OCI-LY7 (cell line): Measurements from ENCODE around the gene SLC44A2.

Source experiments
- CTCF ChIP-seq: fragments of 200-600 bp; sonication (generic); conservative IDR thresholded peaks from 2 replicates; pipeline ENCODE4 v1.5.1; 2014; ENCODE audit warnings: mild to moderate bottlenecking, antibody characterized with exemption, low read length, moderate library complexity, mixed read lengths
- EZH2phosphoT487 ChIP-seq: fragments of 200-600 bp; sonication (generic); IDR thresholded peaks from 2 replicates; pipeline ENCODE4 v1.6.1; 2018; ENCODE audit warnings: low read depth, borderline replicate concordance, mild to moderate bottlenecking, mixed run types, antibody characterized with exemption, low read length, moderate library complexity, mixed read lengths

DNA sequence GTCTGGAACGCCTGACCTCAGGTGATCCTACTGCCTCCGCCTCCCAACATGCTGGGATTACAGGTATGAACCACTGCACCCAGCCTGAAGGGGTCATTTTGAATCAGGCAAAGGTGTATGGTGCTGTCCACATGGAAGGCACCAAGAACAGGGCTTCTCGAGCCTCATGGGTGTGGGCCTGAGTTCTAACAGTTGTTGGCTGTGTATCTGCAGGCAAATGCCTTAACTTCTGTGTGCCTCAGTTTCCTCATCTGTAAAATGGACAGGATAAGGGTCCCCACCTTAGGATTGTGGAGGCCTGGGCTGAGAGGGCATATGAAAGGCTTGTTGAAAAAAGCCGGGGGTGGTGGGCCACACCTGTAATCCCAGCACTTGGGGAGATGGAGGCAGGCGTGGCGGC lies 47.4 kb upstream of the SLC44A2 start:
- TF ChIP-seq CTCF (no peak), EZH2phosphoT487 (no peak)
